Bronchial epithelial cell (primary cell): ENCODE measurements around the gene TNS3. TPM values are rescaled to one million over a fixed set of nuclear protein-coding genes. Genes with fewer than 3 reads are reported as not detected.

Experiments used
- DNase-seq: peaks from one replicate; pipeline ENCODE4 v3.0.0-alpha.2; 2010; ENCODE audit warnings: low read depth
- FAIRE-seq: peaks from 2 replicates; lab custom pipeline; 2011; peaks lifted over from hg19 to GRCh38; lab: Jason Lieb, UNC
- H3K27me3 ChIP-seq: 2 replicates; pipeline ENCODE4 v1.5.1; 2011; ENCODE audit warnings: low read length; ENCODE audit not compliant: control insufficient read depth, insufficient read depth
- H3K36me3 ChIP-seq: 2 replicates; pipeline ENCODE4 v1.5.1; 2011; ENCODE audit warnings: low read length; ENCODE audit not compliant: control insufficient read depth, insufficient read depth
- H3K4me3 ChIP-seq: 2 replicates; pipeline ENCODE4 v1.5.1; 2011; ENCODE audit warnings: mild to moderate bottlenecking, low read depth, low read length, control low read depth
- total RNA-seq: library from RNA; depleted of rRNA; stranded (reverse); fragments of >200 nt; gene quantifications from 2 replicates; pipeline ENCODE4 v1.2.1, GENCODE V29; 2014
- TF ChIP-seq, protein P1 (sequence below): IDR thresholded peaks from 2 replicates; pipeline ENCODE4 v1.5.1; 2011; ENCODE audit warnings: mild to moderate bottlenecking, moderate library complexity, low read length, control low read depth, inconsistent platforms; ENCODE audit not compliant: insufficient read depth, severe bottlenecking

The TNS3 gene
- total RNA-seq, 1 donor from 2014 or later: 2.6 TPM

DNA sequence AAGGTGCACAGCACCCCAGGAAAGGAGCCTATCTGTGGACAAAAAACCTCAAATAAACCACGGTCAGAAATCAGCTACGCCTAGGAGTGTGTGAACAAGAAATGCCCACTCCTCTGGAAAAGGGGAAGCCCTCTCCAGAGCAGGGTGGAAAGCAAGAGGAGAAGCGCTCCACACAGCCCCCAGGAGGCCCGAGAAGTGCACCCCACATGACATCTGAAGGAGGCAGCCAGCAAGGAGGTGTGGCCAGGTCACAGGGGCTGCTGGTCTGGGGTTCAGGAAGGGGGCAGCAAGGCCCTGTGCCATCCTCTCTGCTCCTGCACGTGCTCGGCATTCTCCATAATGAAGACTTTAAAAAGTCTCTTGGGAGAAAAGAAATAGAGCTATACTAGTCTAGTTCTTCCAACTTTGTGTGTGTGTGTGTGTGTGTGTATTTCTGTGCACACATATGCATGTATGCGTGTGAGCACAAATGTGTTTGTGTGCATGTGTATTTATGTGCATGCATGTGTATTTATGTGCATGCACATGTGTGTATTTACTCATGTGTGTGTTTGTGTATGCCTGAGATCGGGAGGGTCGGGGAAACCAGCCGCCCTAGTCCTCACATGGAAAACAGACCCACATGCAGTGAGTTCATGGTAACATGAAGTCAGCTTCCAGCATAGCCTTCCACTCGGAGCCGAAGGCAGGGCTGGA, 76.5 kb downstream of the TNS3 start:
- no peak for FAIRE-seq
- Histone ChIP-seq H3K4me3 (no peak overlapping the region), H3K36me3 (no peaks in the 10 kb centered on the region), H3K27me3 (no peaks in the 10 kb centered on the region)
- TF ChIP-seq, protein P1, sequence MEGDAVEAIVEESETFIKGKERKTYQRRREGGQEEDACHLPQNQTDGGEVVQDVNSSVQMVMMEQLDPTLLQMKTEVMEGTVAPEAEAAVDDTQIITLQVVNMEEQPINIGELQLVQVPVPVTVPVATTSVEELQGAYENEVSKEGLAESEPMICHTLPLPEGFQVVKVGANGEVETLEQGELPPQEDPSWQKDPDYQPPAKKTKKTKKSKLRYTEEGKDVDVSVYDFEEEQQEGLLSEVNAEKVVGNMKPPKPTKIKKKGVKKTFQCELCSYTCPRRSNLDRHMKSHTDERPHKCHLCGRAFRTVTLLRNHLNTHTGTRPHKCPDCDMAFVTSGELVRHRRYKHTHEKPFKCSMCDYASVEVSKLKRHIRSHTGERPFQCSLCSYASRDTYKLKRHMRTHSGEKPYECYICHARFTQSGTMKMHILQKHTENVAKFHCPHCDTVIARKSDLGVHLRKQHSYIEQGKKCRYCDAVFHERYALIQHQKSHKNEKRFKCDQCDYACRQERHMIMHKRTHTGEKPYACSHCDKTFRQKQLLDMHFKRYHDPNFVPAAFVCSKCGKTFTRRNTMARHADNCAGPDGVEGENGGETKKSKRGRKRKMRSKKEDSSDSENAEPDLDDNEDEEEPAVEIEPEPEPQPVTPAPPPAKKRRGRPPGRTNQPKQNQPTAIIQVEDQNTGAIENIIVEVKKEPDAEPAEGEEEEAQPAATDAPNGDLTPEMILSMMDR: no peak
- no peak for DNase-seq

DNA sequence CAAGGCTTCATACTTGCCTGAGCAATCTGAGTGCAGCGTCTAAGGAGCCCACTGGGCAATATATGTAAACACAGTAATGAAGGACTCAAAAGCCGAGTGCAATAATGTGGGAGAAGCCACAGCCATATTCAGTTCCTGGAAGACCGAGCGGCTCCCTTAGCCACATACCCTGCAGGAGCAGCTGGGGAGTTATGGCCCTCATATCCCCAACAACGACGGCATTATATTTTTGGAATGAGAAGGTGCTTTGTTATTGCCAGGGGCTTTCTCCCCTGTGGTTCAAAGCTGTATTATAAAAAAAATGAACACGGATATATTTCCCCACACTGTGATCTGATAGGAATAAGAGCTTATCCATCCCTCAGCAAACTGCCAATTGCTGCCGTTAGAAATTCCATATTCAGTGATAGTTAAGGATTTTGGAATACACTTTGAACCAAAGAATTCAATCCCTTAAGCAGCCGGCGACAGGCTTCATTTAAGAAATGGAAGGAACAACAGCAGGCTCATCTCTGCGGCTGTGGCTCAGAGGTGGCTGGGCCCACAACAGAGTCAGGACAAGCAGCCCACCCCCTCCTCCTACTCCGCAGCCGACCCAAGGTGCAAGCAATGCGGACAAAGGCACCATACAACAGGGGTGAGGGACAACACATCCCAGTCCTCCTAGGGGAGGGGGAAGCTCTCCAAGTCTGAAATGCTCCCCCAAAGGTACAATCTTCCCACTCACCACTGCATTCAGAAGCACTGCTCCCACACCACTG, 77.2 kb downstream of the TNS3 start:
- no peak for DNase-seq
- Histone ChIP-seq H3K27me3 (no peaks in the 10 kb centered on the region), H3K36me3 (no peaks in the 10 kb centered on the region), H3K4me3 (no peak overlapping the region)
- no peak for FAIRE-seq
- TF ChIP-seq, protein P1: no peak

DNA sequence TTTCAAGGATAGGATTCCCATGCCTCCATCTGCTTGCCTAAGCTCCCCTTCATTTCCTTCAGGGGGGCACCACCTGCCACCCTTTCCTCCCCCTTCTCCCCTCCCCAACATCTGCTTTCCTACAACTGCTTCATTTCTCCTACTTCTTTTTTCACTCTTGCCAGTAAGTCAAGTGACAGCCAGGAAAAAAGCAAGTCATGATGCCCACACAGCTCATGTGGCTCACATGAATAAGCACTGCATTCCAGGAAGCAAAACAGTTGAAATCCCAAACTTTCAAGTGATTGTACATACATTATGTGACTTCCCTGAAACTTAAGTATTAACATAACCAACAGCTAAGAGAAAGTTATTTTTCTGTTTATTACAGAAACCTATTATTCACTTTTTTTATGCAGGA, 78.6 kb downstream of the TNS3 start:
- no peaks in the 10 kb centered on the region for H3K27me3 ChIP-seq
- H3K36me3 ChIP-seq: no peaks in the 10 kb centered on the region
- DNase-seq (peak; percentile 21), FAIRE-seq (no peak)
- TF ChIP-seq, protein P1: no peak
- no peak overlapping the region for H3K4me3 ChIP-seq

DNA sequence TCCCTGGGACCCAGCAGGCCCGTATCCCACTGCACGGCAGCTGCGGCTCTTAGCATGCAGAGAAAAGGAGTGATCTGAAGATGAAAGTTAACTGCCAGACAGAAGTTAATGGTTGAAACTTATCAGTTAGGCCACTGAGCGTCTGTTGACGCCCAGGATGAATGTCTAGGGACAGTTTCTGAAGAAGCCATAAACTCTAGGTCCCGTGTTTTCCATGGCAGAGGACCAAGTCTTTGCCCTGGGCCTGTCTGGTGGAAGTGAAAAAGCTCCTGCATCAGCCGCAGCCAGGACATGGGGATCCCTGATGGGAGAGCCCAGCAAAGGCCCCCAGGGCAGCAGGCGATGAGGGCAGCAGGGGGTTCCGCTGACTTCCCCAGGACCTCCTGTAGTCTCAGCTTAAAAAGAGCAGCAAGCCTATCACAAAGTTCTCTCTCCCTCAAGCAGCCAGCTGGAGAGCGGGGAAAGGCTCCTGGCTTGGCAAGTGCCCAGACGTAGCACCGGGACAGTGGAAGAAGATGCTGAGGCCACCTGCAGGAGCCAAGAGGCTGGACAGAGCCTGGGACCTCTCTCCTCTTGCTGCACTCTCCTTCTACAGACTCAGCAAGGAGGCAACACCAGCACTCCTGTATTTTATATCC, 79.6 kb downstream of the TNS3 start:
- Histone ChIP-seq H3K4me3 (no peak overlapping the region), H3K36me3 (no peaks in the 10 kb centered on the region), H3K27me3 (no peaks in the 10 kb centered on the region)
- no peak for DNase-seq
- FAIRE-seq: peak; percentile 62
- TF ChIP-seq, protein P1: no peak

DNA sequence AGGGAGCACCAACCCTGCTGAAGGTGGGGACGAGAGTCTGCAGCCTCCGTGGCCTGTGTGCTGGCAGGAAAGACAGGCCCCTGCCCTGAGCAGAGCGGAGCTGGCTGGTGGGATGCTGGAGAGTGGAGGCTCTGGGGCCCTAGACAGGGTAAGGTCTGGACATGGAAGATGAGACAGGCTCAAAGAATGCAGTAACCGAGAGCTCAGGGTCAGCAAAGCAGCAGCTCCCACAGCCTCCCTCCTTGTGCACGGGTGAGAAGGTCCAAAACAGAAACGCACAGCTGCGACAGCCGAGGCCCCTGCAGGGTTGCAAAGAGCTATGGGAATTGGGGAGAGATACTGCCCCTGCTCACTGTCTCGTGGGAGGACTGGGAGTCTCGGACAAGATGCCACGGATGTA, 80.5 kb downstream of the TNS3 start:
- no peaks in the 10 kb centered on the region for H3K36me3 ChIP-seq
- H3K4me3 ChIP-seq: no peak overlapping the region
- TF ChIP-seq, protein P1: no peak
- H3K27me3 ChIP-seq: no peaks in the 10 kb centered on the region
- DNase-seq: peak; percentile 59
- no peak for FAIRE-seq
